NK-92 treated with Interleukin-12 subunit alpha and Interleukin-12 subunit beta, amount 100 ng/mL, for 24 hours (cell line): ENCODE measurements around the gene MCHR1.
"Not testable (repeated sequence)": the region's sequence is repeated elsewhere in the genome, so short reads cannot be mapped to it uniquely, and the experiment has no call there.

ENCODE experiments used
- DNase-seq: peaks from one replicate; lab custom pipeline; 2025; lab: John Stamatoyannopoulos, UW

MCHR1 gene

GRCh38 chr22:40655941-40656340 lies 23.3 kb upstream of the MCHR1 start:
- not testable (repeated sequence) for DNase-seq

- DNase-seq = not testable (repeated sequence)
These were observed 22.6 kb upstream of the MCHR1 start for GRCh38 chr22:40656651-40657050.

GRCh38 chr22:40659166-40659565 lies 20.1 kb upstream of the MCHR1 start:
- DNase-seq = no peak

- no peak for DNase-seq
These were observed 18.6 kb upstream of the MCHR1 start for GRCh38 chr22:40660730-40661129.

GRCh38 chr22:40661671-40662070 lies 17.6 kb upstream of the MCHR1 start:
- no peak for DNase-seq

GRCh38 chr22:40665312-40665711 lies 14.0 kb upstream of the MCHR1 start:
- DNase-seq = no peak

GRCh38 chr22:40666151-40666848 lies 13.0 kb upstream of the MCHR1 start:
- no peak for DNase-seq

GRCh38 chr22:40668611-40669411 lies 10.5 kb upstream of the MCHR1 start:
- DNase-seq = no peak

GRCh38 chr22:40670058-40670457 lies 9.2 kb upstream of the MCHR1 start:
- DNase-seq = no peak

- DNase-seq = no peak
These were observed 7.9 kb upstream of the MCHR1 start for GRCh38 chr22:40671369-40671768.

GRCh38 chr22:40671796-40672360 lies 7.4 kb upstream of the MCHR1 start:
- no peak for DNase-seq

- DNase-seq = no peak
These were observed 6.3 kb upstream of the MCHR1 start for GRCh38 chr22:40673017-40673416.

- no peak for DNase-seq
These were observed 5.0 kb upstream of the MCHR1 start for GRCh38 chr22:40674274-40674673.

- not testable (repeated sequence) for DNase-seq
These were observed 3.1 kb upstream of the MCHR1 start for GRCh38 chr22:40676166-40676565.

- DNase-seq = no peak
These were observed 2.6 kb upstream of the MCHR1 start for GRCh38 chr22:40676644-40677043.

- no peak for DNase-seq
These were observed 613 bp upstream of the MCHR1 start for GRCh38 chr22:40678493-40679248.

GRCh38 chr22:40679964-40680818 lies 907 bp downstream of the MCHR1 start:
- no peak for DNase-seq

- DNase-seq = no peak
These were observed 1.5 kb downstream of the MCHR1 start for GRCh38 chr22:40680819-40681183.

- no peak for DNase-seq
These were observed 2.2 kb downstream of the MCHR1 start for GRCh38 chr22:40681451-40681850.

- no peak for DNase-seq
These were observed 5.4 kb downstream of the MCHR1 start for GRCh38 chr22:40684728-40685127.

GRCh38 chr22:40685406-40685805 lies 6.1 kb downstream of the MCHR1 start:
- no peak for DNase-seq

- no peak for DNase-seq
These were observed 8.4 kb downstream of the MCHR1 start for GRCh38 chr22:40687706-40688105.
